Left lung (tissue), 10 donors: ENCODE results near the gene GOLGA6B. TPM values are rescaled to one million over a fixed set of nuclear protein-coding genes. Genes with fewer than 3 reads are reported as not detected.
"Not testable (repeated sequence)": the region's sequence is repeated elsewhere in the genome, so short reads cannot be mapped to it uniquely, and the experiment has no call there.

Experiments used
- ATAC-seq: fragments of 200-7000 bp; cut with Tn5 transposase; one replicate; pipeline ENCODE4 v1.9.1; 2020; ENCODE audit warnings: moderate library complexity
- DNase-seq, 4 donors: peaks; one replicate each; pipeline ENCODE4 v3.0.0-alpha.2; 2013 to 2020
- H3K27ac ChIP-seq, 2 donors: fragments of 200-600 bp; sonication (generic) in 1 of 2; one replicate each; pipeline versions ENCODE4 v1.5.0 to v1.8.0; 2020 to 2021
- H3K27me3 ChIP-seq, 2 donors: fragments of 200-600 bp; sonication (generic) in 1 of 2; one replicate each; pipeline versions ENCODE4 v1.5.0 to v1.8.0; 2020 to 2021
- H3K36me3 ChIP-seq, 2 donors: fragments of 200-600 bp; sonication (generic) in 1 of 2; one replicate each; pipeline versions ENCODE4 v1.5.0 to v1.8.0; 2020 to 2021
- H3K4me1 ChIP-seq, 2 donors: fragments of 200-600 bp; one replicate each; pipeline ENCODE4 v1.8.0; 2021
- H3K4me3 ChIP-seq, 2 donors: fragments of 200-600 bp; sonication (generic) in 1 of 2; one replicate each; pipeline versions ENCODE4 v1.5.0 to v1.8.0; 2020 to 2021; ENCODE audit warnings: mild to moderate bottlenecking in 1 of 2
- H3K9me3 ChIP-seq, 2 donors: fragments of 200-600 bp; sonication (generic) in 1 of 2; one replicate each; pipeline versions ENCODE4 v1.5.0 to v1.8.0; 2020 to 2021
- CTCF ChIP-seq, 2 donors: fragments of 200-600 bp; sonication (generic) in 1 of 2; IDR thresholded peaks; one replicate each; pipeline versions ENCODE4 v1.5.0 to v1.8.0; 2021; ENCODE audit warnings: antibody characterized with exemption in 2 of 2
- intact Hi-C, 2 donors: fragments of 100-400 bp; cut with DNase I; formaldehyde crosslinking; loops; one replicate each; pipeline versions ENCODE4 v1.11.2 to v1.14.2; 2022
- polyA plus RNA-seq, 6 donors: library from polyadenylated mRNA; unstranded; fragments of 120-200 nt; gene quantifications; one replicate each; pipeline ENCODE4 v1.2.1, GENCODE V29; 2013; ENCODE audit not compliant: insufficient read length in 6 of 6
- total RNA-seq, 2 donors: library from RNA; stranded (reverse); fragmentation: NEBNext Ultra II Directional; extraction: Animal tissue kit (Norgen Biotek cat#: 25700); gene quantifications; one replicate each; pipeline ENCODE4 v1.2.1, GENCODE V29; 2021
- donor health status: DM: no; HTN: yes; CAD: no.
- donor health status: DM: no; HTN: no; CAD: no.

Gene GOLGA6B
- total and polyA plus RNA-seq, 8 donors: 0.13 to 5.4 (median 2.9) TPM; not detected in 4

GRCh38 chr15:72698938-72699337 is 44.4 kb downstream of the GOLGA6B start:
- intact Hi-C loops: no loop called here
- H3K27ac ChIP-seq: no peak overlapping the region
- no peaks in the 10 kb centered on the region for H3K36me3 ChIP-seq
- no peak for DNase-seq
- no peaks in the 10 kb centered on the region for H3K9me3 ChIP-seq
- TF ChIP-seq CTCF (IDR thresholded peaks at IDR 0.05): no peak
- no peak overlapping the region for H3K4me3 ChIP-seq
- H3K4me1 ChIP-seq: no peaks in the 10 kb centered on the region
- no peaks in the 10 kb centered on the region for H3K27me3 ChIP-seq
- no peak for ATAC-seq

DNA sequence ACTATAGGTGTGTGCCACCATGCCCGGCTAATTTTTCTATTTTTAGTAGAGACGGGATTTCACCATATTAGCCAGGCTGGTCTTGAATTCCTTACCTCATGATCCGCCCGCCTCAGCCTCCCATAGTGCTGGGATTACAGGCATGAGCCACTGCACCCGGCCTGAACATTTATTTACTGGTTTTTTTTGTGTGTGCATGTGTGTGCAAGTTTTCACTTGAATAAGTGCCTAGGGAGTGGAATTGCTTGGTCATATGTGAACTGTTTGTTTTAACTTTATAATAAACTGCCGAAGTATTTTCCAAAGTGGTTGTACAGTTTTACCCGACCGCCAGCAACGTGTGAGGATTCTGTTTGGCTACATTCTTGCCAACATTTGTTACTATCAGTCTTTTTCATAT is 45.6 kb downstream of the GOLGA6B start:
- Histone ChIP-seq H3K27me3 (no peaks in the 10 kb centered on the region), H3K36me3 (no peaks in the 10 kb centered on the region), H3K4me3 (no peak overlapping the region), H3K9me3 (no peaks in the 10 kb centered on the region), H3K4me1 (no peaks in the 10 kb centered on the region), H3K27ac (no peak overlapping the region)
- ATAC-seq (no peak), DNase-seq (no peak)
- TF ChIP-seq CTCF (IDR thresholded peaks at IDR 0.05): no peak
- intact Hi-C loops: no loop called here

GRCh38 chr15:72706266-72706665 is 51.8 kb downstream of the GOLGA6B start:
- intact Hi-C loops: no loop called here
- H3K9me3 ChIP-seq: no peaks in the 10 kb centered on the region
- no peak for ATAC-seq

GRCh38 chr15:72708551-72709303 is 54.2 kb downstream of the GOLGA6B start:
- intact Hi-C loops, H3K27ac ChIP-seq, H3K9me3 ChIP-seq, H3K36me3 ChIP-seq, H3K4me1 ChIP-seq, H3K4me3 ChIP-seq, DNase-seq, H3K27me3 ChIP-seq, ATAC-seq: not testable (repeated sequence)

More at GRCh38 chr15:72706266-72706665, 51.8 kb downstream of the GOLGA6B start:
- no peak for DNase-seq
- TF ChIP-seq CTCF (IDR thresholded peaks at IDR 0.05): no peak
- no peaks in the 10 kb centered on the region for H3K4me1 ChIP-seq
- no peak overlapping the region for H3K27ac ChIP-seq
- H3K27me3 ChIP-seq: no peaks in the 10 kb centered on the region
- H3K4me3 ChIP-seq: no peak overlapping the region
- no peaks in the 10 kb centered on the region for H3K36me3 ChIP-seq

Other genes starting within 250 kb of the GOLGA6B start
- 100 to 1,000 TPM; 136 to 163 TPM for gene ARIH1, start 180.4 kb upstream of the GOLGA6B start, total RNA-seq
- 100 to 1,000 TPM; 189 to 225 (median 198) TPM for gene ARIH1, start 180.4 kb upstream of the GOLGA6B start, polyA plus RNA-seq
- gene HIGD2B, start 31.5 kb downstream of the GOLGA6B start, total RNA-seq: under 1 TPM in 1 of 2 donors, not detected in 1; 0.24 TPM
- gene HIGD2B, start 31.5 kb downstream of the GOLGA6B start, polyA plus RNA-seq: not detected
- gene BBS4, start 31.5 kb downstream of the GOLGA6B start, total RNA-seq: 10 to 100 TPM; 16.7 to 19.5 TPM
- 10 to 100 TPM; 41.7 to 63.4 (median 49.3) TPM for gene BBS4, start 31.5 kb downstream of the GOLGA6B start, polyA plus RNA-seq
- 10 to 100 TPM; 54.8 to 89.6 TPM for gene ADPGK, start 129.1 kb downstream of the GOLGA6B start, total RNA-seq
- gene ADPGK, start 129.1 kb downstream of the GOLGA6B start, polyA plus RNA-seq: 10 to 100 TPM; 65.8 to 84.2 (median 75.0) TPM